Measurements from ENCODE around the gene SELENOI. TPM values are rescaled to one million over a fixed set of nuclear protein-coding genes. Genes with fewer than 3 reads are reported as not detected.
"Not testable (repeated sequence)": the region's sequence is repeated elsewhere in the genome, so short reads cannot be mapped to it uniquely, and the experiment has no call there.

The SELENOI gene
- total RNA-seq, 2 experiments from 2014 or later, result 27.7 to 31.5 TPM

- Histone ChIP-seq H3K36me3 (ENCODE audit: insufficient read depth, low read length) (no peaks in the 10 kb centered on the region), H3K4me3 (ENCODE audit: low read length) (no peak overlapping the region), H3K4me1 (ENCODE audit: insufficient read depth, low read length) (no peaks in the 10 kb centered on the region), H3K27ac (ENCODE audit: low read depth in 1 of 2, low read length in 2 of 2) (no peak overlapping the region), H3K27me3 (ENCODE audit: control insufficient read depth in 1 of 2, insufficient read depth in 2 of 2, low read length in 2 of 2) (no peaks in the 10 kb centered on the region), H3K9me3 (ENCODE audit: control insufficient read depth in 1 of 2, insufficient read depth in 1 of 2, low read length in 2 of 2) (no peaks in the 10 kb centered on the region)
- ChIA-PET POLR2A (no interaction called here), CTCF (interaction anchor here (1.6 kb wide), 1 partner anchor 11 kb away, joined by 6 read pairs; no protein-coding TSS in a partner anchor)
- no peak for DNase-seq
- intact Hi-C loops (cut with DNase I, micrococcal nuclease), result no loop called here
- H3K9me3 Mint-ChIP-seq, result no peaks in the 10 kb centered on the region
- H3K27me3 Mint-ChIP-seq, result no peaks in the 10 kb centered on the region
- ATAC-seq (ENCODE audit: poor library complexity), result no peak
- H3K36me3 Mint-ChIP-seq (ENCODE audit: low read depth), result no peaks in the 10 kb centered on the region
- no peak overlapping the region for H3K27ac Mint-ChIP-seq
- no peaks in the 10 kb centered on the region for H3K4me1 Mint-ChIP-seq (ENCODE audit: low read depth)
- no peak overlapping the region for H3K4me3 Mint-ChIP-seq
- no peak for TF ChIP-seq CTCF (IDR thresholded peaks at IDR 0.05)
Measured at GRCh38 chr2:26318950-26319349, 27.0 kb upstream of the SELENOI start.

- CTCF ChIA-PET, result not testable (repeated sequence)
- POLR2A ChIA-PET, result interaction anchor here (0.7 kb wide), 1 partner anchor 21 kb away, joined by 3 read pairs; the partner anchor contains the start of gene SELENOI
Measured at GRCh38 chr2:26324479-26324878, 21.5 kb upstream of the SELENOI start.

GRCh38 chr2:26324903-26325302 lies 21.0 kb upstream of the SELENOI start:
- no peaks in the 10 kb centered on the region for H3K27me3 Mint-ChIP-seq
- H3K9me3 ChIP-seq (ENCODE audit: control insufficient read depth in 1 of 2, insufficient read depth in 1 of 2, low read length in 2 of 2), result no peaks in the 10 kb centered on the region
- no peaks in the 10 kb centered on the region for H3K27me3 ChIP-seq (ENCODE audit: control insufficient read depth in 1 of 2, insufficient read depth in 2 of 2, low read length in 2 of 2)
- ATAC-seq (ENCODE audit: poor library complexity) (no peak), DNase-seq (no peak)
- H3K9me3 Mint-ChIP-seq, result no peaks in the 10 kb centered on the region
- H3K27ac Mint-ChIP-seq, result no peak overlapping the region
- ChIA-PET POLR2A (interaction anchor here (1.2 kb wide), 1 partner anchor 25 kb away, joined by 3 read pairs; no protein-coding TSS in a partner anchor), CTCF (no interaction called here)
- H3K27ac ChIP-seq (ENCODE audit: low read depth in 1 of 2, low read length in 2 of 2), result no peak overlapping the region
- intact Hi-C loops (cut with DNase I, micrococcal nuclease), result loop anchor here in 1 of 2 experiments (5.0 kb wide), 3 partner anchors 33 to 373 kb away; partner anchors contain the start of gene GAREM2
- peaks cover 3% of the 10 kb centered on the region for H3K4me1 Mint-ChIP-seq (ENCODE audit: low read depth)
- H3K4me1 ChIP-seq (ENCODE audit: insufficient read depth, low read length), result peaks cover under 1% of the 10 kb centered on the region
- H3K36me3 Mint-ChIP-seq (ENCODE audit: low read depth), result no peaks in the 10 kb centered on the region
- no peaks in the 10 kb centered on the region for H3K36me3 ChIP-seq (ENCODE audit: insufficient read depth, low read length)
- H3K4me3 Mint-ChIP-seq, result no peak overlapping the region
- H3K4me3 ChIP-seq (ENCODE audit: low read length), result no peak overlapping the region
- no peak for TF ChIP-seq CTCF (IDR thresholded peaks at IDR 0.05)

More at GRCh38 chr2:26324479-26324878, 21.5 kb upstream of the SELENOI start:
- H3K4me3 ChIP-seq (ENCODE audit: low read length); intact Hi-C loops (cut with DNase I, micrococcal nuclease); H3K36me3 Mint-ChIP-seq (ENCODE audit: low read depth); H3K9me3 ChIP-seq (ENCODE audit: control insufficient read depth in 1 of 2, insufficient read depth in 1 of 2, low read length in 2 of 2); H3K4me3 Mint-ChIP-seq; H3K4me1 Mint-ChIP-seq (ENCODE audit: low read depth); H3K9me3 Mint-ChIP-seq; H3K36me3 ChIP-seq (ENCODE audit: insufficient read depth, low read length); H3K27me3 Mint-ChIP-seq; H3K27ac Mint-ChIP-seq; ATAC-seq (ENCODE audit: poor library complexity); H3K27ac ChIP-seq (ENCODE audit: low read depth in 1 of 2, low read length in 2 of 2); H3K4me1 ChIP-seq (ENCODE audit: insufficient read depth, low read length); H3K27me3 ChIP-seq (ENCODE audit: control insufficient read depth in 1 of 2, insufficient read depth in 2 of 2, low read length in 2 of 2); DNase-seq: not testable (repeated sequence)

GRCh38 chr2:26325851-26326250 lies 20.1 kb upstream of the SELENOI start:
- no peaks in the 10 kb centered on the region for H3K27me3 Mint-ChIP-seq
- H3K27ac ChIP-seq (ENCODE audit: low read depth in 1 of 2, low read length in 2 of 2), result no peak overlapping the region
- intact Hi-C loops (cut with DNase I, micrococcal nuclease), result loop anchor here in 1 of 2 experiments (5.0 kb wide), 3 partner anchors 34 to 374 kb away; partner anchors contain the start of gene GAREM2
- no peak for ATAC-seq (ENCODE audit: poor library complexity)
- no peak overlapping the region for H3K4me3 Mint-ChIP-seq
- no peak for TF ChIP-seq CTCF (IDR thresholded peaks at IDR 0.05)
- no peak for DNase-seq
- H3K4me1 Mint-ChIP-seq (ENCODE audit: low read depth), result peaks cover 7% of the 10 kb centered on the region
- H3K4me1 ChIP-seq (ENCODE audit: insufficient read depth, low read length), result peaks cover 6% of the 10 kb centered on the region
- no peak overlapping the region for H3K27ac Mint-ChIP-seq
- CTCF ChIA-PET, result no interaction called here
- no peaks in the 10 kb centered on the region for H3K36me3 Mint-ChIP-seq (ENCODE audit: low read depth)
- no peaks in the 10 kb centered on the region for H3K36me3 ChIP-seq (ENCODE audit: insufficient read depth, low read length)
- H3K27me3 ChIP-seq (ENCODE audit: control insufficient read depth in 1 of 2, insufficient read depth in 2 of 2, low read length in 2 of 2), result no peaks in the 10 kb centered on the region
- H3K9me3 ChIP-seq (ENCODE audit: control insufficient read depth in 1 of 2, insufficient read depth in 1 of 2, low read length in 2 of 2), result no peaks in the 10 kb centered on the region
- H3K9me3 Mint-ChIP-seq, result no peaks in the 10 kb centered on the region
- H3K4me3 ChIP-seq (ENCODE audit: low read length), result no peak overlapping the region
- POLR2A ChIA-PET, result interaction anchor here (1.2 kb wide), 1 partner anchor 26 kb away, joined by 3 read pairs; no protein-coding TSS in a partner anchor

Measured in CD4-positive, alpha-beta T cell (primary cell).